A673 (cell line): ENCODE measurements around the gene GIPC2.

Source experiments
- EZH2 ChIP-seq: fragments of 200-600 bp; sonication (generic); IDR thresholded peaks from 2 replicates; pipeline ENCODE4 v1.6.1; 2017; ENCODE audit warnings: borderline replicate concordance, low read depth, mild to moderate bottlenecking, mixed read lengths, antibody characterized with exemption, low read length; ENCODE audit not compliant: poor library complexity, severe bottlenecking
- TF ChIP-seq, protein P1 (sequence below): fragments of 300-800, 200-600 bp; sonication (generic); conservative IDR thresholded peaks from 2 replicates; pipeline ENCODE4 v1.5.1; 2017; ENCODE audit warnings: low read depth, mild to moderate bottlenecking, antibody characterized with exemption, low read length, moderate library complexity, mixed read lengths

DNA sequence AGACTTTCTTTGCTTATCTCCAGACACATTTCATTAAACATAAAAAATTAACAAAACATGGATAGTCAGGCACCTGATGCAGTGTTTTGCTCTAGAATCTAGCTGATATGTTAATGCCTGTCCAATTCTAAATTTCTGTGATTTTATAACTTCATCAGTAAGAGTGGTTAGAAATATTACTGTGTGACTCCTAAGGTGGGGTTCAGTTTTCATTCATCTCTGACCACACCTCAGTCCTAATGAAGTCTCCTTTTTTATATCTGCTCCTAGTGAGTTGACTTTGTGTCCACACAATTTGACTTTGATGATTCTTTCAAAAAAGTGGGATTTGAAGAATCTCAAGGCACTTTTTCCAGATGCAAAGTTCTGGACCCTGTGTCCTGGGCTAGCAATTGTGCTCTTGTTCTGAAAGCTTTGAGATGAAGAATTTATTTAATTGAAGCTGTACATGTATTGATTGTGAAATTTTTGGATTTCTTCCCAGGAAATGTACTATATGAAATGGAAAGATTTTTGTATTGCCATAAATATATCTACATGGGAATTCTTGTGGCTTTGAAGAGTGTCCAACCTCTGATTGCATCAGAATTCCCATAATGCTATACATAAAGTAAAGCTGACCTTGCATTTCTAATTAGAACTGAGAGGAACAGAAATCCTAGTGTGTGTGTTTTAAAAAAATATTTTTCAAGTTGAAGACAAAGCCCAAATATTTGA, 111.2 kb downstream of the GIPC2 start:
- TF ChIP-seq, protein P1, sequence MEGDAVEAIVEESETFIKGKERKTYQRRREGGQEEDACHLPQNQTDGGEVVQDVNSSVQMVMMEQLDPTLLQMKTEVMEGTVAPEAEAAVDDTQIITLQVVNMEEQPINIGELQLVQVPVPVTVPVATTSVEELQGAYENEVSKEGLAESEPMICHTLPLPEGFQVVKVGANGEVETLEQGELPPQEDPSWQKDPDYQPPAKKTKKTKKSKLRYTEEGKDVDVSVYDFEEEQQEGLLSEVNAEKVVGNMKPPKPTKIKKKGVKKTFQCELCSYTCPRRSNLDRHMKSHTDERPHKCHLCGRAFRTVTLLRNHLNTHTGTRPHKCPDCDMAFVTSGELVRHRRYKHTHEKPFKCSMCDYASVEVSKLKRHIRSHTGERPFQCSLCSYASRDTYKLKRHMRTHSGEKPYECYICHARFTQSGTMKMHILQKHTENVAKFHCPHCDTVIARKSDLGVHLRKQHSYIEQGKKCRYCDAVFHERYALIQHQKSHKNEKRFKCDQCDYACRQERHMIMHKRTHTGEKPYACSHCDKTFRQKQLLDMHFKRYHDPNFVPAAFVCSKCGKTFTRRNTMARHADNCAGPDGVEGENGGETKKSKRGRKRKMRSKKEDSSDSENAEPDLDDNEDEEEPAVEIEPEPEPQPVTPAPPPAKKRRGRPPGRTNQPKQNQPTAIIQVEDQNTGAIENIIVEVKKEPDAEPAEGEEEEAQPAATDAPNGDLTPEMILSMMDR, result no peak
- TF ChIP-seq EZH2, result no peak
